Sigmoid colon (tissue), 4 donors: ENCODE measurements around the gene ADGRG6.

ENCODE experiments used
- EP300 ChIP-seq, 4 donors: sonication (generic); formaldehyde crosslinking; IDR thresholded peaks; one replicate each; pipeline ENCODE4 v1.6.1; 2017; ENCODE audit warnings: antibody characterized with exemption in 4 of 4
- POLR2A ChIP-seq, 2 donors: fragments of 450-650 bp; IDR thresholded peaks; one replicate each; pipeline ENCODE4 v1.6.1; 2016; ENCODE audit warnings: antibody characterized with exemption in 2 of 2, mild to moderate bottlenecking in 2 of 2, moderate library complexity in 2 of 2
- POLR2AphosphoS5 ChIP-seq, 4 donors: sonication (generic); formaldehyde crosslinking; IDR thresholded peaks; one replicate each; pipeline ENCODE4 v1.6.1; 2017; ENCODE audit warnings: antibody characterized with exemption in 4 of 4
- TF ChIP-seq, protein P1 (sequence below), 4 experiments: fragments of 450-650 bp in 3 of 4; fragments of 200-600 bp in 1 of 4; IDR thresholded peaks; one replicate each; pipeline ENCODE4 v1.5.1; 2016 to 2019; ENCODE audit warnings: antibody characterized with exemption in 4 of 4, mild to moderate bottlenecking in 3 of 4, moderate library complexity in 2 of 4

GRCh38 chr6:142458836-142459235, 157.0 kb downstream of the ADGRG6 start:
- TF ChIP-seq, protein P1, sequence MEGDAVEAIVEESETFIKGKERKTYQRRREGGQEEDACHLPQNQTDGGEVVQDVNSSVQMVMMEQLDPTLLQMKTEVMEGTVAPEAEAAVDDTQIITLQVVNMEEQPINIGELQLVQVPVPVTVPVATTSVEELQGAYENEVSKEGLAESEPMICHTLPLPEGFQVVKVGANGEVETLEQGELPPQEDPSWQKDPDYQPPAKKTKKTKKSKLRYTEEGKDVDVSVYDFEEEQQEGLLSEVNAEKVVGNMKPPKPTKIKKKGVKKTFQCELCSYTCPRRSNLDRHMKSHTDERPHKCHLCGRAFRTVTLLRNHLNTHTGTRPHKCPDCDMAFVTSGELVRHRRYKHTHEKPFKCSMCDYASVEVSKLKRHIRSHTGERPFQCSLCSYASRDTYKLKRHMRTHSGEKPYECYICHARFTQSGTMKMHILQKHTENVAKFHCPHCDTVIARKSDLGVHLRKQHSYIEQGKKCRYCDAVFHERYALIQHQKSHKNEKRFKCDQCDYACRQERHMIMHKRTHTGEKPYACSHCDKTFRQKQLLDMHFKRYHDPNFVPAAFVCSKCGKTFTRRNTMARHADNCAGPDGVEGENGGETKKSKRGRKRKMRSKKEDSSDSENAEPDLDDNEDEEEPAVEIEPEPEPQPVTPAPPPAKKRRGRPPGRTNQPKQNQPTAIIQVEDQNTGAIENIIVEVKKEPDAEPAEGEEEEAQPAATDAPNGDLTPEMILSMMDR (IDR thresholded peaks at IDR 0.05) = no peak
- TF ChIP-seq EP300 (IDR thresholded peaks at IDR 0.05) = no peak
- no peak for TF ChIP-seq POLR2AphosphoS5 (IDR thresholded peaks at IDR 0.05)
- TF ChIP-seq POLR2A (IDR thresholded peaks at IDR 0.05) = no peak
